Transverse colon (tissue), 4 donors: ENCODE data around the gene CBX4. TPM values are rescaled to one million over a fixed set of nuclear protein-coding genes. Genes with fewer than 3 reads are reported as not detected.

Source experiments
- DNase-seq: peaks from one replicate; pipeline ENCODE4 v3.0.0-alpha.2; 2019
- H3K27ac ChIP-seq, 4 donors: fragments of 200-600 bp; sonication (generic); 2 replicates each; pipeline ENCODE4 v1.5.1; 2016 to 2018; ENCODE audit warnings: inconsistent platforms in 4 of 4
- H3K27me3 ChIP-seq: fragments of 200-600 bp; sonication (generic); 2 replicates; pipeline ENCODE4 v1.5.1; 2017; ENCODE audit warnings: inconsistent platforms
- H3K36me3 ChIP-seq, 4 donors: fragments of 200-600 bp; sonication (generic); 2 replicates each; pipeline ENCODE4 v1.5.1; 2017 to 2019; ENCODE audit warnings: inconsistent platforms in 4 of 4
- H3K4me1 ChIP-seq, 4 donors: fragments of 200-600 bp; sonication (generic); 2 replicates each; pipeline ENCODE4 v1.5.1; 2017 to 2020; ENCODE audit warnings: inconsistent platforms in 4 of 4
- H3K4me3 ChIP-seq, 4 donors: fragments of 200-600 bp; sonication (generic); 1 replicate in 1 of 4; 2 replicates in 3 of 4; pipeline versions ENCODE4 v1.5.1 to v1.6.1; 2017 to 2019; ENCODE audit warnings: inconsistent platforms in 4 of 4
- H3K9me3 ChIP-seq, 2 donors: fragments of 200-600 bp; sonication (generic); 2 replicates each; pipeline ENCODE4 v1.5.1; 2017 to 2019; ENCODE audit warnings: inconsistent platforms in 2 of 2
- EP300 ChIP-seq: sonication (generic); formaldehyde crosslinking; IDR thresholded peaks from one replicate; pipeline ENCODE4 v1.6.1; 2017; ENCODE audit warnings: antibody characterized with exemption, low read depth
- POLR2A ChIP-seq: fragments of 450-650 bp; IDR thresholded peaks from one replicate; pipeline ENCODE4 v1.6.1; 2016; ENCODE audit warnings: antibody characterized with exemption, mild to moderate bottlenecking, moderate library complexity
- POLR2AphosphoS5 ChIP-seq, 3 donors: sonication (generic); formaldehyde crosslinking; IDR thresholded peaks; one replicate each; pipeline ENCODE4 v1.6.1; 2016; ENCODE audit warnings: antibody characterized with exemption in 3 of 3
- WGBS, 2 donors: methylation state at CpG; one replicate each; pipeline ENCODE4 v1.1.5; 2018; ENCODE audit warnings: low coverage in 1 of 2; 5-methylcytosine and 5-hydroxymethylcytosine counted together
- in situ Hi-C, 4 donors: fragments of 200-750 bp; cut with MboI; loops; one replicate each; pipeline versions ENCODE4 v1.15.0 to v1.15.1; 2017; ENCODE audit warnings: low sequenced_read_pairs in 3 of 4, low pct_ligation_motif_present in 1 of 4, low pct_unique_long_range_greater_than_20kb in 1 of 4
- intact Hi-C: fragments of 100-400 bp; cut with DNase I; formaldehyde crosslinking; loops from one replicate; pipeline ENCODE4 v1.15.1; 2023; ENCODE audit warnings: low total_unique reads
- total RNA-seq, 4 donors: library from RNA; depleted of rRNA; stranded (reverse); fragments of >200 nt; gene quantifications; one replicate each; pipeline ENCODE4 v1.1.0, GENCODE V29; 2016
- TF ChIP-seq, protein P1 (sequence below), 5 experiments: fragments of 200-600 bp in 3 of 5; fragments of 450-650 bp in 2 of 5; sonication (generic) in 3 of 5; IDR thresholded peaks; 1 replicate in 2 of 5; 2 replicates in 3 of 5; pipeline ENCODE4 v1.5.1; 2016 to 2017; ENCODE audit warnings: antibody characterized with exemption in 5 of 5, inconsistent platforms in 3 of 5, mild to moderate bottlenecking in 2 of 5, moderate library complexity in 1 of 5

The CBX4 gene
- total RNA-seq, 4 donors from 2014 or later, result 6.6 to 25.1 (median 8.3) TPM

DNA sequence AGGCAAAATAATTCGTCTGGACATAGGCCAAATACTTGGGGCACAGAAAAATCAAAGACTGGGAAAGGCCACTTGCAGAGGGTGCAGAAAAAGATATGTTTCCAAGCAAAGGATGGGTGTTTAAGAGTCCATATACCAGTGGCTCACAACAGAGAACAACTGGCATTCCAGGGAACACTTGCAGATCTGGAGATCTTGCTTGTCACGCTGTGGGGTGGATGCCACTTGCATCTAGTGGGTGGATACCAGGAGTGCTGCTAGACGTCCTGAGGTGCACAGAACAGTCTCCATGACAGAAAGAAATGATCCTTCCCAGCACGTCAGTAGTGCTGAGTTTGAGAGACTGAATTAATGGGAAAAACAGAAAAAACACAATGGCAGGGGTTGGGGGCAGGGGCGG is 50.8 kb downstream of the CBX4 start:
- H3K27me3 ChIP-seq, result peaks cover 99% of the 10 kb centered on the region
- no peaks in the 10 kb centered on the region for H3K9me3 ChIP-seq
- DNase-seq, result no peak
- no peaks in the 10 kb centered on the region for H3K36me3 ChIP-seq
- no peak overlapping the region for H3K4me3 ChIP-seq
- peaks cover 0 to 38% (median 24%) of the 10 kb centered on the region in 4 donors for H3K4me1 ChIP-seq
- intact Hi-C loops (loop anchor here (5.0 kb wide), 1 partner anchor 199 kb away; no protein-coding TSS in a partner anchor), in situ Hi-C loops (no loop called here)
- TF ChIP-seq POLR2AphosphoS5 (IDR thresholded peaks at IDR 0.05), result no peak
- no peak for TF ChIP-seq EP300
- TF ChIP-seq POLR2A, result no peak
- TF ChIP-seq, protein P1, sequence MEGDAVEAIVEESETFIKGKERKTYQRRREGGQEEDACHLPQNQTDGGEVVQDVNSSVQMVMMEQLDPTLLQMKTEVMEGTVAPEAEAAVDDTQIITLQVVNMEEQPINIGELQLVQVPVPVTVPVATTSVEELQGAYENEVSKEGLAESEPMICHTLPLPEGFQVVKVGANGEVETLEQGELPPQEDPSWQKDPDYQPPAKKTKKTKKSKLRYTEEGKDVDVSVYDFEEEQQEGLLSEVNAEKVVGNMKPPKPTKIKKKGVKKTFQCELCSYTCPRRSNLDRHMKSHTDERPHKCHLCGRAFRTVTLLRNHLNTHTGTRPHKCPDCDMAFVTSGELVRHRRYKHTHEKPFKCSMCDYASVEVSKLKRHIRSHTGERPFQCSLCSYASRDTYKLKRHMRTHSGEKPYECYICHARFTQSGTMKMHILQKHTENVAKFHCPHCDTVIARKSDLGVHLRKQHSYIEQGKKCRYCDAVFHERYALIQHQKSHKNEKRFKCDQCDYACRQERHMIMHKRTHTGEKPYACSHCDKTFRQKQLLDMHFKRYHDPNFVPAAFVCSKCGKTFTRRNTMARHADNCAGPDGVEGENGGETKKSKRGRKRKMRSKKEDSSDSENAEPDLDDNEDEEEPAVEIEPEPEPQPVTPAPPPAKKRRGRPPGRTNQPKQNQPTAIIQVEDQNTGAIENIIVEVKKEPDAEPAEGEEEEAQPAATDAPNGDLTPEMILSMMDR (IDR thresholded peaks at IDR 0.05), result no peak
- H3K27ac ChIP-seq, result no peak overlapping the region
- 53 to 63% methylated on average over 3 to 5 of the region's 5 CpGs for WGBS, 2 donors

DNA sequence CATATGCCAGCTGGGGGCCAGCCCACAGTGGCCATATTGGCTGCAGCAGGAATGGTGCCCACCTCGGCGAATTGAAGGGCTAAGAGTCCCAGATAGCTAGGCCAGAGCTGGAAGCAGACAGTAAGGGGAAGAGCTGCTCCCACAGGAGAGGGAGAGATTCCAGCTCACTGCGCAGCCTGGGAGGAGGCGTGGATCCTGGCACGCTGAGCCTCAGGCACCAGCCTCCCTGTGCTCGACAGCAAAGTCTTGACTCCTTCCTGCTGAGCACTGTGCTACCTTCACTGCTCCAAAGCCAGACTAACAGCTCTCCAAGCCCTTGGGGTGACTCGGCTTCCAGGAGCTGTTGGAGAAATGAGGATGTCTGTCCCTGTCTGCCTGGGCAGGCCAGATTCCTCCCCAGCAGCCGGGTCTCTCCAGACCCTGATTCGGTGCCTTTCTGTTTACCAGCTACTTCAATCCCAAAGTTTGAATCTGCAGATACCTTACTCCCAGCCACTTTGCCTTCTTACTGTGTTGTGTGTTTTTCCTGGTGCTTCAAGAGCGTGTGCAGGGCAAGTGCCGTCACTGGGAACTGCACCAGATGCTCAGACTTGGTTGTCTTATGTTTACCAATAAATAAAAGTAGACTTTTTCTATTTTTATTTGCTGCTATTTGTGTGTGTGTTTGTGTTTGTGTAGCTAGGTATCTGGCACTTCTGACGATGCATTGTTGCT is 52.2 kb downstream of the CBX4 start:
- peaks cover 0 to 24% (median 14%) of the 10 kb centered on the region in 4 donors for H3K4me1 ChIP-seq
- 81 to 90% methylated on average over 3 to 12 of the region's 12 CpGs for WGBS, 2 donors
- no peak overlapping the region for H3K27ac ChIP-seq
- H3K9me3 ChIP-seq, result no peaks in the 10 kb centered on the region
- intact Hi-C loops (loop anchor here (5.0 kb wide), 1 partner anchor 200 kb away; no protein-coding TSS in a partner anchor), in situ Hi-C loops (no loop called here)
- H3K27me3 ChIP-seq, result peaks cover 94% of the 10 kb centered on the region
- TF ChIP-seq POLR2A (no peak), POLR2AphosphoS5 (IDR thresholded peaks at IDR 0.05) (no peak), EP300 (no peak)
- TF ChIP-seq, protein P1 (IDR thresholded peaks at IDR 0.05), result no peak
- H3K4me3 ChIP-seq, result no peak overlapping the region
- H3K36me3 ChIP-seq, result no peaks in the 10 kb centered on the region
- DNase-seq, result no peak

DNA sequence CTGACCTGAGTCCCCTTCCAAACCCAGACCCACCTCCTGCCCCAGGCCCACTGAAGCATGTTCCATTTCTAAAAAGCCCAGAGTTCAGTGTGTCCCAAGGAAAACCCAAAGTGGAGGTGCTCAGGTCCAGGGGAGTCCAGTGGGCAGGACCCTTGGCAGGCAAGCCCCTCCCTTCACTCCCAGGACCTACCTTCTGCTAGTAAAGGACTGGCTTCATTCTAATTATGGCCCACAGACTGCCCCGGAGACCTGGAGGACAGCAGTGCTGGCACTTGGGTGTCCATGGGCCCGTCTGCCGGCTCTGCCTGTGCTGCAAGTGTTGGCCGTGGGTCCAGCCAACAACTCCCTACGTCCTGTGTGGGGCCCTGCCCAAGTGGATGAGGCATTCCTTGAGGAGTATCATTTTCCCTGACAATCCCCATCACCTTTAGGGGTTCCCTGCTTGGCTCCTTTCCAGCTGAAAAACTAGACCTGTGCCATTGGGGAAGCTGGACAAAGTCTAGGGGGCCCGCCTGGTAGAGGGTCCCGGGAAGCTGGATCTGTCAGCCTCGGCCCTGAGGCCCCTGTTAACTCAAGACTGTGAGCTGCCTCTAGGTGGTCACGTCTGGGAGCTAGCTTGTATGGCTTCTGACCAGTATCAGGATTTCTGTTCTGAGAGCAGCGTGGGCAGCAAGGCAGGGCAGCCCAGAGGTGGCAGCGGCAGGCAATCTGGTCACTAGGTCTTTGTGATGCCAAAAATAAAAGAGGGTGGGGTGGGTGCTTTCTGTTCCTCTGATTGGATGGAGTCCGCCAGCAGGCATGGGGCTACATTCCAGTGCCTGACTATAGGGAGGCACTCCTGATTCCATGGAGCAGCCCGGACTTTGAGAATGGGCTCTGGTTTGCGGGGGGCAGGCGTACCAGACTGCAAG is 53.1 kb downstream of the CBX4 start:
- WGBS, 2 donors, result 80% methylated on average over 15 of the region's 15 CpGs; no CpG with 5 or more reads in 1 of the 2 donors
- Histone ChIP-seq H3K4me1 (peaks cover 0 to 17% (median 10%) of the 10 kb centered on the region in 4 donors), H3K27me3 (peaks cover 94% of the 10 kb centered on the region), H3K27ac (no peak overlapping the region), H3K36me3 (no peaks in the 10 kb centered on the region), H3K9me3 (no peaks in the 10 kb centered on the region), H3K4me3 (no peak overlapping the region)
- no peak for DNase-seq
- TF ChIP-seq, protein P1 (IDR thresholded peaks at IDR 0.05), result no peak
- TF ChIP-seq EP300 (no peak), POLR2AphosphoS5 (IDR thresholded peaks at IDR 0.05) (no peak), POLR2A (no peak)
- intact Hi-C loops, result loop anchor here (5.0 kb wide), 1 partner anchor 201 kb away; no protein-coding TSS in a partner anchor
- in situ Hi-C loops, result no loop called here
